DND-41 (cell line): ENCODE data around the gene KCNMA1.

Experiments
- ATAC-seq: fragments of 200-7000 bp; cut with Tn5 transposase; 3 replicates; pipeline ENCODE4 v1.9.1; 2021; ENCODE audit warnings: low read depth; ENCODE audit not compliant: insufficient read depth
- DNase-seq: peaks from one replicate; pipeline ENCODE4 v3.0.0-alpha.2; 2020
- H2AFZ ChIP-seq: 2 replicates; pipeline ENCODE4 v1.6.0; 2012; ENCODE audit warnings: low read depth, low read length
- H3K27ac ChIP-seq: 2 replicates; pipeline ENCODE4 v1.5.1; 2012; ENCODE audit warnings: low read length, inconsistent platforms
- H3K27me3 ChIP-seq: fragments of 200-600 bp; sonication (generic); 2 replicates; pipeline ENCODE4 v1.6.0; 2012; ENCODE audit warnings: low read length, mild to moderate bottlenecking, inconsistent platforms; ENCODE audit not compliant: insufficient read depth, poor library complexity
- H3K36me3 ChIP-seq: 2 replicates; pipeline ENCODE4 v1.5.1; 2012; ENCODE audit warnings: low read length, inconsistent platforms; ENCODE audit not compliant: insufficient read depth
- H3K4me1 ChIP-seq: 2 replicates; pipeline ENCODE4 v1.5.1; 2012; ENCODE audit warnings: mild to moderate bottlenecking, low read length; ENCODE audit not compliant: insufficient read depth
- H3K4me2 ChIP-seq: 2 replicates; pipeline ENCODE4 v1.6.0; 2012; ENCODE audit warnings: mild to moderate bottlenecking, moderate library complexity, low read length, inconsistent platforms; ENCODE audit not compliant: insufficient read depth
- H3K4me3 ChIP-seq, 2 experiments: fragments of 200-600 bp in 1 of 2; shearing (Covaris generic) in 1 of 2; 2 replicates each; pipeline ENCODE4 v1.5.1; 2012 to 2016; ENCODE audit warnings: inconsistent platforms in 2 of 2, low read length in 2 of 2, mild to moderate bottlenecking in 2 of 2, low read depth in 1 of 2, moderate library complexity in 1 of 2
- H3K79me2 ChIP-seq: 2 replicates; pipeline ENCODE4 v1.6.0; 2012; ENCODE audit warnings: low read length, inconsistent platforms; ENCODE audit not compliant: insufficient read depth
- H3K9ac ChIP-seq: 2 replicates; pipeline ENCODE4 v1.6.0; 2012; ENCODE audit warnings: low read depth, mild to moderate bottlenecking, inconsistent platforms, low read length, moderate library complexity
- H3K9me3 ChIP-seq: 2 replicates; pipeline ENCODE4 v1.5.1; 2012; ENCODE audit warnings: low read length, moderate library complexity, mild to moderate bottlenecking, inconsistent platforms; ENCODE audit not compliant: insufficient read depth, severe bottlenecking
- H4K20me1 ChIP-seq: 2 replicates; pipeline ENCODE4 v1.6.0; 2012; ENCODE audit warnings: low read length; ENCODE audit not compliant: insufficient read depth
- CTCF ChIP-seq: IDR thresholded peaks from 2 replicates; pipeline ENCODE4 v1.5.1; 2012; ENCODE audit warnings: borderline replicate concordance, low read length, moderate library complexity, mild to moderate bottlenecking; ENCODE audit not compliant: poor library complexity, severe bottlenecking; ENCODE audit errors: extremely low read depth
- EZH2 ChIP-seq: IDR thresholded peaks from 3 replicates; pipeline ENCODE4 v1.6.1; 2012; ENCODE audit warnings: borderline replicate concordance, low read depth, mild to moderate bottlenecking, moderate library complexity, low read length, inconsistent platforms; ENCODE audit not compliant: severe bottlenecking

The KCNMA1 gene

GRCh38 chr10:76910184-76910962 is 727.2 kb downstream of the KCNMA1 start:
- H3K9me3 ChIP-seq, result no peaks in the 10 kb centered on the region
- no peak overlapping the region for H3K4me3 ChIP-seq
- no peak overlapping the region for H2AFZ ChIP-seq
- no peak overlapping the region for H3K9ac ChIP-seq
- H3K27me3 ChIP-seq, result no peaks in the 10 kb centered on the region
- ATAC-seq (no peak), DNase-seq (no peak)
- TF ChIP-seq EZH2, result no peak
- H3K36me3 ChIP-seq, result no peaks in the 10 kb centered on the region
- no peaks in the 10 kb centered on the region for H3K79me2 ChIP-seq
- no peaks in the 10 kb centered on the region for H4K20me1 ChIP-seq
- no peak overlapping the region for H3K4me2 ChIP-seq
- H3K4me1 ChIP-seq, result no peaks in the 10 kb centered on the region
- no peak overlapping the region for H3K27ac ChIP-seq

DNA sequence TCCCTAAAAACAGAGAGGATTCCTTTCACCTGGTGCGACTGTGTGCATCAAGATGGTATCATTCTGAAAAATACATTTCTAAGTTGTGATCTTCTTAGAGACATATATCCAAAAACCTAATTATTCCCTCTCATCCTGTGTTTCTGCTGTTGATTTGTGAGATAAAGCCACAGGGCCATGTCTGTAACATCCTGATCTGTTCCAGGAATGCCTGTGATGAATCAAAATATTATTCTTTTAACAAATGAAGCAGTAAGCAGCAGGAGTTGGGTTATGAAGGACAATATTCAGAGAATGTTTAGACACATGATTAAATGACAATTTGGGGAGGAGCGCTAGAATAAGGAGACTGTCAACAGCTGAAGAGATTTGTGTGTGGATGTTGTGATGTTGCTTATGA is 731.4 kb downstream of the KCNMA1 start:
- Histone ChIP-seq H3K36me3 (no peaks in the 10 kb centered on the region), H3K4me3 (no peak overlapping the region), H3K9me3 (no peaks in the 10 kb centered on the region), H3K9ac (no peak overlapping the region), H3K79me2 (no peaks in the 10 kb centered on the region), H3K27ac (no peak overlapping the region), H3K4me2 (no peak overlapping the region), H3K27me3 (no peaks in the 10 kb centered on the region), H2AFZ (no peak overlapping the region), H3K4me1 (no peaks in the 10 kb centered on the region), H4K20me1 (no peaks in the 10 kb centered on the region)
- ATAC-seq, result no peak
- DNase-seq, result no peak
- no peak for TF ChIP-seq EZH2
- no peak for TF ChIP-seq CTCF

GRCh38 chr10:76905251-76905650 is 732.4 kb downstream of the KCNMA1 start:
- H3K27ac ChIP-seq, result no peak overlapping the region
- no peak overlapping the region for H3K4me3 ChIP-seq
- ATAC-seq (no peak), DNase-seq (no peak)
- H3K9me3 ChIP-seq, result no peaks in the 10 kb centered on the region
- H3K27me3 ChIP-seq, result no peaks in the 10 kb centered on the region
- H3K36me3 ChIP-seq, result no peaks in the 10 kb centered on the region
- no peaks in the 10 kb centered on the region for H3K79me2 ChIP-seq
- H3K4me2 ChIP-seq, result no peak overlapping the region
- no peaks in the 10 kb centered on the region for H4K20me1 ChIP-seq
- no peaks in the 10 kb centered on the region for H3K4me1 ChIP-seq
- no peak overlapping the region for H3K9ac ChIP-seq
- H2AFZ ChIP-seq, result no peak overlapping the region
- TF ChIP-seq EZH2 (no peak), CTCF (no peak)

DNA sequence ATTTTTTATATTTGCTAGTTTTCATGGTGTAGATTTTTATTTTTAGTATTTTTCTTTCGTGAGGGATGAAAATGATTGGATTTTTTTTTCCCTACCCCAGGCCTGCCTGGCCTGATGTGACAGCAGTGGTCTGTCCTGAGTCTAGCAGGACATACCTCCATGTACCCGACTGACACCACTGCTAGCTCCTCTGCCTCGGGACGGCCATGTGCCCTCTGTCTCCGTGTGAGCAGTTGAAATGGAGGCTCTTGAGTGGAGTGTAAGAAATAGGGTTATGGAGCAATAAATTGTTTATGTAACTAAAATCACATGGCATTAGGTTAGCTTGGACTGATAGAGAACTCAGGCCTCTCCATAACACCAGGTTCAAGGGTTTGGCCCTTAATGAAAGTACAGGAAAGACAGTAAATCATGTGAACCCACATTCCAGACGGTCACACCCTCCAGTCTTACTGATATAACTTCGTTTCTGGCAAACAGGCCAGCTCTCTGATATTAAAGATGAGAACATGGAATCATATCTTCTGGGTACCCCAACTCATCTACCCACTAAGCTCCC is 734.1 kb downstream of the KCNMA1 start:
- ATAC-seq, result no peak
- H3K9ac ChIP-seq, result no peak overlapping the region
- no peaks in the 10 kb centered on the region for H4K20me1 ChIP-seq
- TF ChIP-seq EZH2 (no peak), CTCF (no peak)
- no peaks in the 10 kb centered on the region for H3K4me1 ChIP-seq
- H3K4me3 ChIP-seq, result no peak overlapping the region
- no peaks in the 10 kb centered on the region for H3K36me3 ChIP-seq
- no peak for DNase-seq
- H3K27ac ChIP-seq, result no peak overlapping the region
- H3K79me2 ChIP-seq, result no peaks in the 10 kb centered on the region
- no peak overlapping the region for H2AFZ ChIP-seq
- H3K9me3 ChIP-seq, result no peaks in the 10 kb centered on the region
- H3K27me3 ChIP-seq, result no peaks in the 10 kb centered on the region
- H3K4me2 ChIP-seq, result no peak overlapping the region
